Measurements from ENCODE around the gene BANF2. TPM values are rescaled to one million over a fixed set of nuclear protein-coding genes. Genes with fewer than 3 reads are reported as not detected.

BANF2 gene
- total RNA-seq, 1 experiment from 2014 or later: not detected

DNA sequence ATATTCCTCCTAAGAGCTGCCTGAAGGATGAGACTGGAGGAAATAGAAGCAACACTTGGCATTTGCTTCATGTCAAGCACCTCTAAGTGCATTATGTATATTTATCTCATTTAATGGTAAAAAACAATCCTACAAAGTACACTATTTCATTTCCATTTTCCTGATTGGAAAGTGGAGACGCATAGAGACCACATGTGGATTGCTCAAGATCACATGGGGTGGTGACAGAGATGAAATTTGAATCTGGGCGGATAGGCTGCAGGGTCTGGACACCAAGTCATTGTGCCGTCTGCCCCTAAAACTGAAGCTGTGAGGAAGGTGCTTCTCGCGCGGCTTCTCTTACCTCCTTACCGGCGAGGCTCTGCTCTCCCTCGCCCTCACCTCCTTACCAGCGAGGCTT lies 30.3 kb downstream of the BANF2 start:
- Histone ChIP-seq H4K20me1 (ENCODE audit: low read length) (no peaks in the 10 kb centered on the region), H3K9ac (ENCODE audit: low read length) (no peak overlapping the region), H3F3A (ENCODE audit: low read length, unreplicated experiment) (no peaks in the 10 kb centered on the region), H3K4me2 (ENCODE audit: low read length) (no peak overlapping the region), H3K4me3 (ENCODE audit: low read length) (no peak overlapping the region), H3K9me3 (ENCODE audit: low read length) (no peaks in the 10 kb centered on the region), H3K36me3 (ENCODE audit: low read depth, low read length) (no peaks in the 10 kb centered on the region), H2AFZ (ENCODE audit: low read length) (no peak overlapping the region), H3K27ac (ENCODE audit: low read length) (no peak overlapping the region), H3K79me2 (ENCODE audit: low read length) (no peaks in the 10 kb centered on the region), H3K27me3 (ENCODE audit: low read length) (no peaks in the 10 kb centered on the region), H3K4me1 (ENCODE audit: insufficient read depth, low read length) (peaks cover 6% of the 10 kb centered on the region), H3K9me2 (replicated peaks; ENCODE audit: low read length) (no peaks in the 10 kb centered on the region)
- no peak for DNase-seq
- no peak for ATAC-seq
- intact Hi-C loops (cut with micrococcal nuclease): no loop called here
- TF ChIP-seq, protein P1, sequence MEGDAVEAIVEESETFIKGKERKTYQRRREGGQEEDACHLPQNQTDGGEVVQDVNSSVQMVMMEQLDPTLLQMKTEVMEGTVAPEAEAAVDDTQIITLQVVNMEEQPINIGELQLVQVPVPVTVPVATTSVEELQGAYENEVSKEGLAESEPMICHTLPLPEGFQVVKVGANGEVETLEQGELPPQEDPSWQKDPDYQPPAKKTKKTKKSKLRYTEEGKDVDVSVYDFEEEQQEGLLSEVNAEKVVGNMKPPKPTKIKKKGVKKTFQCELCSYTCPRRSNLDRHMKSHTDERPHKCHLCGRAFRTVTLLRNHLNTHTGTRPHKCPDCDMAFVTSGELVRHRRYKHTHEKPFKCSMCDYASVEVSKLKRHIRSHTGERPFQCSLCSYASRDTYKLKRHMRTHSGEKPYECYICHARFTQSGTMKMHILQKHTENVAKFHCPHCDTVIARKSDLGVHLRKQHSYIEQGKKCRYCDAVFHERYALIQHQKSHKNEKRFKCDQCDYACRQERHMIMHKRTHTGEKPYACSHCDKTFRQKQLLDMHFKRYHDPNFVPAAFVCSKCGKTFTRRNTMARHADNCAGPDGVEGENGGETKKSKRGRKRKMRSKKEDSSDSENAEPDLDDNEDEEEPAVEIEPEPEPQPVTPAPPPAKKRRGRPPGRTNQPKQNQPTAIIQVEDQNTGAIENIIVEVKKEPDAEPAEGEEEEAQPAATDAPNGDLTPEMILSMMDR (conservative IDR thresholded peaks at IDR 0.05; ENCODE audit: low read depth, low read length): no peak
- TF ChIP-seq EZH2phosphoT487 (IDR thresholded peaks at IDR 0.05; ENCODE audit: borderline replicate concordance, low read length) (no peak), EZH2 (IDR thresholded peaks at IDR 0.05; ENCODE audit: low read length, unreplicated experiment) (no peak)
- BruUV-seq (replicated peaks): no TSS peak
- POLR2A ChIA-PET (ENCODE audit: unreplicated experiment): no interaction called here
- CTCF ChIA-PET: no interaction called here

DNA sequence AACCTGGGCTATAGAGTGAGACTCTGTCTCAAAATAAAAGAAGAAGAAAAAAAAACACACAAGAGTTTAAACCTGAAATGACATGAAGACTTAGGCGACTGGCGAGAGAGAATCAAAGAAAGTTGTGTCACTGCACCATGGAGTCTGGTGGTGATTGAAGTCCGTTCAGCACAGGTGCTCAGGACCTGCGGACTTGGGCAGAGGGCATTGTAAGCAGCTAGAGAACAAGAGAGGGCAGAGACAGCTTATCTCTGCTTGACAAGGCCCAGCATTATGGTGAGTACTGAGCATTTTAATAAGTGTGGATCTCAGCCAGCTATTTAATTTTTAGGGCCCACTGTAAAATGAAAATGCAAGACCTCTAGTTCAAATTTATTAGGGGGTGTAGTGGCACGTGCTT lies 31.5 kb downstream of the BANF2 start:
- ChIA-PET CTCF (no interaction called here), POLR2A (ENCODE audit: unreplicated experiment) (no interaction called here)
- Histone ChIP-seq H3K27ac (ENCODE audit: low read length) (no peak overlapping the region), H3K27me3 (ENCODE audit: low read length) (no peaks in the 10 kb centered on the region), H3K9ac (ENCODE audit: low read length) (no peak overlapping the region), H3K4me2 (ENCODE audit: low read length) (no peak overlapping the region), H3K79me2 (ENCODE audit: low read length) (no peaks in the 10 kb centered on the region), H3K9me3 (ENCODE audit: low read length) (no peaks in the 10 kb centered on the region), H3K36me3 (ENCODE audit: low read depth, low read length) (no peaks in the 10 kb centered on the region), H2AFZ (ENCODE audit: low read length) (no peak overlapping the region), H4K20me1 (ENCODE audit: low read length) (no peaks in the 10 kb centered on the region), H3K4me1 (ENCODE audit: insufficient read depth, low read length) (peaks cover 13% of the 10 kb centered on the region), H3K4me3 (ENCODE audit: low read length) (no peak overlapping the region), H3K9me2 (replicated peaks; ENCODE audit: low read length) (no peaks in the 10 kb centered on the region), H3F3A (ENCODE audit: low read length, unreplicated experiment) (no peaks in the 10 kb centered on the region)
- no peak for TF ChIP-seq EZH2phosphoT487 (IDR thresholded peaks at IDR 0.05; ENCODE audit: borderline replicate concordance, low read length)
- TF ChIP-seq, protein P1 (conservative IDR thresholded peaks at IDR 0.05; ENCODE audit: low read depth, low read length): no peak
- ATAC-seq (no peak), DNase-seq (no peak)
- BruUV-seq (replicated peaks): no TSS peak
- intact Hi-C loops (cut with micrococcal nuclease): no loop called here

DNA sequence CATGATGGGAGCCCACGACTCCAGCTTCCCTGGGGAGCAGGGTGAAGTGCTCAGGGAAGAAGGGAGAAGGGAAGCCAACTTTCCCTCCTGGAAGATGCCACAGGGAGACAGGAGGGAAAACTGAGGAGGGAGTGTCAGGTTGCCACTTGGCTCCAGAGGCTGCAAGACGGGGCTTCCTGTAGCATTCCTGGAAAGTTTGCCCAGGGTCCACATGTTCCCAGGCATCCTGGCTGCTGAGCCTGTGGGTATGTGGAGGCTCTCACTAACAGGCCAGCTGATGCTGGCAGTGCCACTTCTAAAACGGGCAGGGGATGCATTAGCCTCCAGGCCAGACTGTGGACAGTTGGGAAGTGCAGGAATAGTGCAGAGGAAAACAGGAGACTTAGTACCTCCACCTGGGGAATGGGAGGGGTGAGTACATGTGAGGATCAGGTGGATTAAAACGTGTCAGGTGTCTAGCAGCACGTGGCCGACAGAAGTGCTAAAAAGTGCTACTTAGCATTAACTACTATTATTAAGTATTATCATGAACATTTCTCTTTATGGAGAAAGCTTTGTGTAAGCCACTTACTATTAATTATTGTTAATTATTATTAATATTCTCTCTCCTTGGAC lies 33.2 kb downstream of the BANF2 start:
- Histone ChIP-seq H3K9ac (ENCODE audit: low read length) (no peak overlapping the region), H3K27me3 (ENCODE audit: low read length) (no peaks in the 10 kb centered on the region), H3K4me2 (ENCODE audit: low read length) (no peak overlapping the region), H3K4me3 (ENCODE audit: low read length) (no peak overlapping the region), H4K20me1 (ENCODE audit: low read length) (no peaks in the 10 kb centered on the region), H2AFZ (ENCODE audit: low read length) (no peak overlapping the region), H3K36me3 (ENCODE audit: low read depth, low read length) (no peaks in the 10 kb centered on the region), H3K79me2 (ENCODE audit: low read length) (no peaks in the 10 kb centered on the region), H3K4me1 (ENCODE audit: insufficient read depth, low read length) (peaks cover 13% of the 10 kb centered on the region), H3F3A (ENCODE audit: low read length, unreplicated experiment) (no peaks in the 10 kb centered on the region), H3K27ac (ENCODE audit: low read length) (no peak overlapping the region), H3K9me2 (replicated peaks; ENCODE audit: low read length) (no peaks in the 10 kb centered on the region), H3K9me3 (ENCODE audit: low read length) (no peaks in the 10 kb centered on the region)
- TF ChIP-seq, protein P1 (conservative IDR thresholded peaks at IDR 0.05; ENCODE audit: low read depth, low read length): no peak
- TF ChIP-seq EZH2phosphoT487 (IDR thresholded peaks at IDR 0.05; ENCODE audit: borderline replicate concordance, low read length) (no peak), EZH2 (IDR thresholded peaks at IDR 0.05; ENCODE audit: low read length, unreplicated experiment) (no peak)
- intact Hi-C loops (cut with micrococcal nuclease): no loop called here
- CTCF ChIA-PET: no interaction called here
- no TSS peak for BruUV-seq (replicated peaks)
- POLR2A ChIA-PET (ENCODE audit: unreplicated experiment): no interaction called here
- no peak for ATAC-seq
- no peak for DNase-seq

All from PC-3 (cell line).